Dermis blood vessel endothelial cell (primary cell): ENCODE results near the gene MCU. TPM values are rescaled to one million over a fixed set of nuclear protein-coding genes. Genes with fewer than 3 reads are reported as not detected.
"Not testable (repeated sequence)": the region's sequence is repeated elsewhere in the genome, so short reads cannot be mapped to it uniquely, and the experiment has no call there.

Experiments
- DNase-seq: peaks from one replicate; pipeline ENCODE4 v3.0.0; 2010
- total RNA-seq: library from RNA; depleted of rRNA; stranded (reverse); fragments of >200 nt; gene quantifications from 2 replicates; pipeline ENCODE4 v1.2.3, GENCODE V29; 2014

MCU gene
- total RNA-seq, 1 donor from 2014 or later, result 49.7 TPM

GRCh38 chr10:72688208-72688651 is 3.7 kb upstream of the MCU start:
- DNase-seq, result peak; percentile 83

GRCh38 chr10:72689660-72690059 is 2.3 kb upstream of the MCU start:
- no peak for DNase-seq

GRCh38 chr10:72690071-72690755 is 1.7 kb upstream of the MCU start:
- no peak for DNase-seq

- no peak for DNase-seq
Observed at GRCh38 chr10:72691470-72691862, 477 bp upstream of the MCU start.

- no peak for DNase-seq
Observed at GRCh38 chr10:72692744-72692993, 726 bp downstream of the MCU start.

- peak; percentile 45 for DNase-seq
Observed at GRCh38 chr10:72692994-72693781, 1.2 kb downstream of the MCU start.

GRCh38 chr10:72694476-72695369 is 2.8 kb downstream of the MCU start:
- peak; percentile 76 for DNase-seq

GRCh38 chr10:72695496-72695895 is 3.6 kb downstream of the MCU start:
- DNase-seq, result no peak

GRCh38 chr10:72697716-72698115 is 5.8 kb downstream of the MCU start:
- DNase-seq, result no peak

DNA sequence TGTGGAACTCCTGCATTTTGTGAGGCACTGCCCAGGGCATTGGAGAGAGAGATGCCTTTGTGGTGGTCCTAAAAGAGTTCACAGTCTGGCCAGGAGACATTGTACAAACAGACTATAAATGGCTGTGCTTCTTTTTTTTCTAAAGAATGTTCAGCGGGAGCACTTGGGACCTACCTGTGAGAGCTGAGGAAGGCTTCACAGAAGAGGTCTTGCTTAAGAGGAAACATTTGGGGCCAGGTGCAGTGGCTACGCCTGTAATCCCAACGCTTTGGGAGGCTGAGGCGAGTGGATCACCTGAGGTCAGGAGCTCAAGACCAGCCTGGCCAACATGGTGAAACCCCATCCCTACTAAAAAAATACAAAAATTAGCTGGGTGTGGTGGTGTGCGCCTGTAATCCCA is 10.5 kb downstream of the MCU start:
- not testable (repeated sequence) for DNase-seq

DNA sequence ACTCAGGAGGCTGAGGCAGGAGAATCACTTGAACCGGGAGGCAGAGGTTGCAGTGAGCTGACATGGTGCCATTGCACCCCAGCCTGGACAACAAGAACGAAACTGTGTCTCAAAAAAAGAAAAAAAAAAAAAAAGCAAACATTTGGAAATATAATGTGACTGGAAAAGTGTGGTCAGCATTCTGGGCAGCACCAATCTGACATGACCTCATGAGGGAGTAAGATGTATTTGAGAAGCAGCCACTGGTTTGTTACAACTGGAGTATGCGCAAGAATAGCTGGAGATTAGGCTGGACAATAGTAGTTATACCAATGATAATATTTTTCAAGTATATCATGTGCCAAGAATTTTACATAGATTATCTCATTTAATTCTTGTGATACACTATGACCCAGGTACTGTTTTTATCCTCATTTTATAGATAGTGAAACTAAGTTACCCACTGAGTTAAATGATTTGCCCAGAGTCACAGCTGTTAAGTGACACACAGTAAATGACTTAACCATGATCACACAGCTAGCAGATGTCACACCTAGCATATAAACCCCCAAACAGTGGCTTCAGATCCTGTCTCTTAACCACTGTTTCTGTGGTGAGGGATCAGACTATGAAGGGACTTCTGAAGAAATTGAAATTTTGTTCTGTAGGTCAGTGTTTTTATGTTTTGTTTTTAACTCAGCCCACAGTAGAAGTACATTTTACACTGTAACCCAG is 11.1 kb downstream of the MCU start:
- peak; percentile 39 for DNase-seq

- DNase-seq, result no peak
Observed at GRCh38 chr10:72704117-72704516, 12.2 kb downstream of the MCU start.

DNA sequence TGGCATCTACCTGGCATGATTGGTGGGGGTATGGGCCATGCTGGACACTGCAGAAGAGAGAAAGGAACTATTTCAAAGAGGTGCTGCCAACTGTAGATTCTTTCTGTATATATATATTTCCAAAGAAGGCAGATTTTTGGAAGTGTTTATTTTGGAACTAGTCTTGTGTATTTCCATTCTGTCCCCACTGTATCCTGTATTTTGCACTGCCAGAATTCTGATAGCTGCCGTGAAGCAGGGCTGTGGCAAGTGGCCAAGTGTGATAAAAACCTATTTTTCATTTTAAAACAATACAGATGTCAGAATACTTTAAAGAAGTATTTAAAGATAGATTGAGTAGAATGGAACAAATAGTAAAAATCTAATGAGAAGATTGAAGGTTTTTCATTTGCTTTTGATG is 17.1 kb downstream of the MCU start:
- peak; percentile 84 for DNase-seq

GRCh38 chr10:72712136-72712535 is 20.2 kb downstream of the MCU start:
- no peak for DNase-seq

GRCh38 chr10:72719941-72720592 is 28.1 kb downstream of the MCU start:
- DNase-seq, result no peak

DNA sequence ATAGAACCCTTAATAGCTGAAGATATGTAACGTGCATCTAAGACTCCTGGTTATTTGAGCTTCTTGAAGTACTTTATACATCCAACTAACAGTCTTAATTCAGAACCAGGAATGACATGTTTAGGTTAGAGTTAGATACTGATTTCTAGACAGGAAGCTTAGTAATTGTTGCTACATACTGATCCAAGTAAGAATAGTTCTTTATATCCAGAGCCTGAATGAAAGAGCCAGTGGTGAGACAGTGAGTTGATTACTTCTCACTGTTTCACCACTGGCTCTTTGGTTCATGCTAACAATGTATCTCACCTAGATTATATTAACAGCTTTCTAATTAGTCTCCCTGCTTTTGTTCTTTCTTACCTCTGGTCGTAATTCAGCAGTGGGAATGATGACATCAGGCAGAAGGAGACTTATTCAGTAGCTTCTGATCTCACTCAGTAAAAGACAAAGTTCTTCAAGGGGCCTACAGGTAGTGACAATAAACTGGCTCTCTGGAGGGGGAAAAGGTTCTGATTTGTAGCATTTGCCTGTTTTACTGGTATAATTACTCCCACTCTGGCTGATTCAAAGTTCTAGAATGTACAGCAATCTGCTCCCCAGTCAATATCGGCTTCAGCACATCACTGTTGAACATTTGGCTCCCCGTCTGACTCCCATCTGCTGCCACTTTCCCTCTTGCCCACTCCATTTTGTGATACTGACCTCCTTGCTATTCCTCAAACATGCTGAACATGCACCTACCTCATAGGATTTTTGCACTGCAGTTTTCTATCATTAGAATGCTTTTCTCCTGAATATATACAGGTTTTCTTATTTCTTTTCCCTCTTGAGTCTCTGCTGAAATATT is 29.1 kb downstream of the MCU start:
- peak; percentile 32 for DNase-seq

- DNase-seq, result no peak
Observed at GRCh38 chr10:72727130-72727529, 35.2 kb downstream of the MCU start.

DNA sequence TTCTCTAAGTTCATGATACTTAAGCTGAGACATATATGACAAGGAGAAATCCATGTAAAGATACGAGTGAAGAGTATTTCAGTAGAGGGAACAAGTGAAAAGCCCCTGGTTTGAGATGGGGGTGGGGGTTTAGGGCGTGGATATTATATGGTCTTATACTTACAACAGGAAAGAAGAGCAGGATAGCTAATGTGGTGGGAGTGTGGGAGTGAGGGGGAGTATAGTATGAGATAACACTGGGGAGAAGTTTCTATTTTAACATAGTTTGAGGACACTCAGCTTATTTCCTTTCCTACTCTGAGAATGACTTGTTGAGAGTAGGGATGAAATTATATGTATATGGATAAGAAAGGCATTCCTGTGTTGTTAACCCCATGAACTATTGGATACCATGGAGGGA is 36.5 kb downstream of the MCU start:
- DNase-seq, result no peak

DNA sequence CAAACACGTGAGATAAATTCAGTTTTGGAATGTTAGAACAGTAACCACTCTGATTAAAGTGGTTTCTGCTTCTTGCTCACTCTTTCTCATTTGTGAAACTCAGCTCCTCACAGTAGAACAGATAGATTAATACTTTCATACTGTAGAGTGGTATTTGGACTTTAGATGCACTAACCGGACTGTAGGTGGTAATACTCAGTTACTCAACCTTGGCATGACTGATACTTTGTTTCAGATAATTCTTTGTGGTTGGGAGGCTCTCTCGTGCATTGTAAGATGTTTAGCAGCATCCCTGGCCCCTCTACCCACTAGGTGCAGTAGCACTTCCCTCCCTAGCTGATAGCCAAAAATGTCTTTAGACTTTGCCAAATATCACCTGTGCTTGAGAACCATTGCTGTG is 37.6 kb downstream of the MCU start:
- no peak for DNase-seq

DNA sequence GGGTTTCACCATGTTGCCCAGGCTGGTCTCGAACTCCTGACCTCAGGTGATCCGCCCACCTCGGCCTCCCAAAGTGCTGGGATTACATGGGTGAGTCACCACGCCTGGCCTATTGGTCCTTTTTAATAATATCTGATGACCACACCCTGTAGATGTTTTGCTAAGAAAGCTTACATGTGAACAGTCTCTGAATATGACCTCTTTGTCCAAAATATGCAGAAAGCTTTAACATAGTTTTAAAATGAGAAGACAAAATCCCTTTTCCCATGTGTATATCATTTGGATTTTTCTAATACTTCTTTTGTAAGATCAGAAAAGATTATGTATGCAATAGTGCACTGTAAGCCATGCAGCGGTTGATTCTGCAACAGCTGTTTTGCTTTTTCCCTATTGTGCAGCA is 38.5 kb downstream of the MCU start:
- DNase-seq, result no peak

DNA sequence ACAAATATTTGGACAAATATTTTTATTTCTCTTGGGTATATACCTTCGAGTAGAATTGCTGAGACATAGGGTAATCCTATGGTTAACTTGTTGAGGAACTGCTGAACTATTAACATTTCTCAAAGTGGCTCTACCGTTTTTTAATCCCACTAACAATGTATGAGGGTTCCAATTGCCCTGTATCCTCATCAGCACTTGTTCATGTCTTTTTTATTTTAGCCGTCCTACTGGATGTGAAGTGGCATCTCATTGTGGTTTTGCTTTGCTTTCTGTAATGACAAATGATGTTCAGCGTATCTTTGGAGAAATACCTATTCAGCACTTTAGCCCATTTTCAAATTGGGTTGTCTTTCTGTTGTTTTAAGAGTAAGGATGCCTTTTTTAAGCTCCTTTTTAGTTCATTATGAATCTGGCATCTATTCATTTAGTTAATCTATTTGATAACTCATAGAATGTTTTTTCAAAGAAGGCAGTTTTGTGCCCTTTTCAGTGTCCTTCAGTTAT is 40.0 kb downstream of the MCU start:
- no peak for DNase-seq
